Calu3 (cell line): Measurements from ENCODE around the gene MATR3. TPM values are rescaled to one million over a fixed set of nuclear protein-coding genes. Genes with fewer than 3 reads are reported as not detected.

ENCODE experiments used
- BruUV-seq: library from RNA; stranded (reverse); fragments of 400-500 nt; replicated peaks from 2 replicates; lab custom pipeline; 2021; lab: Mats Ljungman, UMichigan
- CTCF ChIA-PET: fragments of 300-600 bp; sonication (Branson Sonifier 250); formaldehyde crosslinking; loops from one replicate; lab custom pipeline; 2022; ENCODE audit warnings: antibody characterized with exemption; lab: Charles Lee
- DNase-seq: peaks from one replicate; pipeline ENCODE4 v3.0.0; 2022
- H3K27ac Mint-ChIP-seq: one replicate; pipeline ENCODE4 v1.8.0; 2022; ENCODE audit warnings: mixed read lengths; ENCODE audit not compliant: unreplicated experiment
- H3K27me3 Mint-ChIP-seq: one replicate; pipeline ENCODE4 v1.8.0; 2022; ENCODE audit warnings: mixed read lengths; ENCODE audit not compliant: unreplicated experiment
- H3K36me3 Mint-ChIP-seq: one replicate; pipeline ENCODE4 v1.8.0; 2022; ENCODE audit warnings: mild to moderate bottlenecking, moderate library complexity, mixed read lengths; ENCODE audit not compliant: insufficient read depth, unreplicated experiment
- H3K4me1 Mint-ChIP-seq: one replicate; pipeline ENCODE4 v1.8.0; 2022; ENCODE audit warnings: mild to moderate bottlenecking, low read depth, mixed read lengths; ENCODE audit not compliant: unreplicated experiment
- H3K4me3 Mint-ChIP-seq: one replicate; pipeline ENCODE4 v1.8.0; 2022; ENCODE audit warnings: mild to moderate bottlenecking, low read depth, moderate library complexity, mixed read lengths; ENCODE audit not compliant: unreplicated experiment
- H3K9me3 Mint-ChIP-seq: one replicate; pipeline ENCODE4 v1.8.0; 2022; ENCODE audit warnings: low read depth, mixed read lengths; ENCODE audit not compliant: unreplicated experiment
- intact Hi-C: fragments of 100-400 bp; cut with micrococcal nuclease; formaldehyde crosslinking; loops from one replicate; pipeline ENCODE4 v1.10.0; 2022; ENCODE audit not compliant: unreplicated experiment
- total RNA-seq: library from RNA; stranded (reverse); gene quantifications from 2 replicates; pipeline ENCODE4 v1.2.3, GENCODE V29; 2022
- TF ChIP-seq, protein P1 (sequence below): fragments of 200-600 bp; IDR thresholded peaks from one replicate; pipeline ENCODE4 v1.8.0; 2022; ENCODE audit warnings: antibody characterized with exemption; ENCODE audit not compliant: unreplicated experiment

The MATR3 gene
- total RNA-seq, 1 experiment from 2014 or later, result 230 TPM

- no TSS peak for BruUV-seq
- intact Hi-C loops, result no loop called here
- Mint-ChIP-seq H3K4me1 (peaks cover 36% of the 10 kb centered on the region), H3K4me3 (no peak overlapping the region), H3K36me3 (peaks cover 73% of the 10 kb centered on the region), H3K9me3 (no peaks in the 10 kb centered on the region), H3K27me3 (no peaks in the 10 kb centered on the region), H3K27ac (no peak overlapping the region)
- TF ChIP-seq, protein P1, sequence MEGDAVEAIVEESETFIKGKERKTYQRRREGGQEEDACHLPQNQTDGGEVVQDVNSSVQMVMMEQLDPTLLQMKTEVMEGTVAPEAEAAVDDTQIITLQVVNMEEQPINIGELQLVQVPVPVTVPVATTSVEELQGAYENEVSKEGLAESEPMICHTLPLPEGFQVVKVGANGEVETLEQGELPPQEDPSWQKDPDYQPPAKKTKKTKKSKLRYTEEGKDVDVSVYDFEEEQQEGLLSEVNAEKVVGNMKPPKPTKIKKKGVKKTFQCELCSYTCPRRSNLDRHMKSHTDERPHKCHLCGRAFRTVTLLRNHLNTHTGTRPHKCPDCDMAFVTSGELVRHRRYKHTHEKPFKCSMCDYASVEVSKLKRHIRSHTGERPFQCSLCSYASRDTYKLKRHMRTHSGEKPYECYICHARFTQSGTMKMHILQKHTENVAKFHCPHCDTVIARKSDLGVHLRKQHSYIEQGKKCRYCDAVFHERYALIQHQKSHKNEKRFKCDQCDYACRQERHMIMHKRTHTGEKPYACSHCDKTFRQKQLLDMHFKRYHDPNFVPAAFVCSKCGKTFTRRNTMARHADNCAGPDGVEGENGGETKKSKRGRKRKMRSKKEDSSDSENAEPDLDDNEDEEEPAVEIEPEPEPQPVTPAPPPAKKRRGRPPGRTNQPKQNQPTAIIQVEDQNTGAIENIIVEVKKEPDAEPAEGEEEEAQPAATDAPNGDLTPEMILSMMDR, result no peak
- CTCF ChIA-PET, result no interaction called here
- DNase-seq, result no peak
Measured at GRCh38 chr5:139282197-139282557, 11.4 kb upstream of the MATR3 start.

DNA sequence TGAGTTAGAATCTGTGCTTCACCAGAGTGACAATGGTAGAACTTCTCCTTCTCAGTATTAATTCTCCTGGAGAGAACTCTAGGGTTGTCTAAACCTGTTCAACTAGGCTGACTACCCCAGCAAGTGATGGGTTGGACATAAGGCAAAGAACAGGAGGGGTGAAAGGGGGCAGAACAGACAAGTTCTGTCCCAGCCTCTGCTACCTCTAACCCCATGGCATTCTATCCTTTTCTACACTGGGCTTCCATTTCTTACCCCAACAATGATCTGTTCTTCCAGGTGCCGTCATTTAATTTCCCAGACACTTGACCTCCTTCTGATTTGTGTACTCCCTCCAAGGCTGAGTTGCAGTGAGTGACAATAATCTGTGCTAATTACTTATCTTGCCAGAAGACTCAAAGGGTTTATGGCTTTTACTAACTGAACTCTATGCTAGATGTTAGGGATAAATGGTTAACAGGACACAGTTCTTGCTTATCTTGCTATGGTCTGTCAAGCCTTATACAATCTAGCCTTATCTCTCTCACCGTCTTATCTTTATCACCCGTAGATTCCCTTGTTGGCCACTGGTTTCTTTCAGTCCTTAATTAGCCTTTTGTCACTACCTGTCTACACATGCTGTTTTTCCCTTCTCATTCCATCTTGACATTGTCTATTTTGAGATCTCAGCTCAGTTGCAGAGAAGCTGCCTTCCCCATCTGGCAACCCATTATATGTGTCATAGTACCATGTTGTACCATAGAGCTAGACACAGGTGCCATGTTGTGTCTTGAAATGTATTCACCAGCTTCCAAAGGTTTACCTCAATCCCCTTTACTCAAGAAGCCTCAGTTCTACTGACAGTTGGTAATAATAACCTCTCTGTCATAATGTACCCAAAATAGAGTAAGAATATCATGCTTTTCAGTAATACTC, 10.0 kb upstream of the MATR3 start:
- Mint-ChIP-seq H3K4me3 (no peak overlapping the region), H3K36me3 (peaks cover 77% of the 10 kb centered on the region), H3K4me1 (peaks cover 31% of the 10 kb centered on the region), H3K9me3 (no peaks in the 10 kb centered on the region), H3K27ac (peak overlapping the region; percentile 10), H3K27me3 (no peaks in the 10 kb centered on the region)
- no TSS peak for BruUV-seq
- CTCF ChIA-PET, result no interaction called here
- DNase-seq, result no peak
- intact Hi-C loops, result no loop called here
- TF ChIP-seq, protein P1, result no peak

- CTCF ChIA-PET, result no interaction called here
- BruUV-seq, result no TSS peak
Measured at GRCh38 chr5:139284295-139284694, 9.2 kb upstream of the MATR3 start.

DNA sequence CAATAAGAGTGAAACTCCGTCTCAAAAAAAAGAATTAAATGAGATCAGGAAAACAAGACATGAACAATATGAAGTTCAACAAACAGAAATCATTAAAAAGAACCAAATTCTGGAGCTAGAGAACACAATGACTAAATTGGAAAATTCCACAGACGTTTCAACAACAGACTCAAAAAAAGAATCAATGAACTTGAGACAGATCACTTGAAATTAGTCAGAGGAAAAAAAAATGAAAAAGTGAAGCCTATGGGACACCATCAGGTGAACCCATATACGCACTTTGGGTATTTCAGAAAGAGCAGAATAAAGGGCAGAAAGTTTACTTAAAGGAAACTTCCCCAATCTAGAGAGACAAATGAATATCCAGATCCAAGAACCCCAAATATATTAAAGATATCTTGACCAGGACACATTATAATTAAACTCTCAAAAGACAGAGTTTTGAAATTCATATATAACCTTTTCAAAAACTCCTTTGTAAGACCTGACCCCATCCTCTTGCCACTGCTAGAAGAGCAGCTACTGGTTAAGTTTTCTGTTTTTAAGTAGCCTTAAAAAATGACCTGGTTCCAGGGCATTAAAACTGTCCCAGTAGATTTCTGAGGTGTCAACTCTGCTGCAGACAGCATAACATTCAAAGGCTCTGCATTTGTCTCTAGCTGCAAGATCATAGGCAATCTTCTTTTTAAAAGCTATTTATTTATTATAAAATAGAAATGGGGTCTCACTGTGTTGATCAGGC, 7.7 kb upstream of the MATR3 start:
- H3K4me3 Mint-ChIP-seq, result no peak overlapping the region
- peaks cover 54% of the 10 kb centered on the region for H3K36me3 Mint-ChIP-seq
- no peak overlapping the region for H3K27ac Mint-ChIP-seq
- no TSS peak for BruUV-seq
- DNase-seq, result no peak
- TF ChIP-seq, protein P1, result no peak
- H3K9me3 Mint-ChIP-seq, result no peaks in the 10 kb centered on the region
- H3K27me3 Mint-ChIP-seq, result no peaks in the 10 kb centered on the region
- CTCF ChIA-PET, result interaction anchor here (1.0 kb wide), 1 partner anchor 8 kb away, joined by 4 read pairs; no protein-coding TSS in a partner anchor
- H3K4me1 Mint-ChIP-seq, result peaks cover 20% of the 10 kb centered on the region
- intact Hi-C loops, result no loop called here

More at GRCh38 chr5:139284295-139284694, 9.2 kb upstream of the MATR3 start:
- peaks cover 69% of the 10 kb centered on the region for H3K36me3 Mint-ChIP-seq
- H3K4me1 Mint-ChIP-seq, result peaks cover 31% of the 10 kb centered on the region
- no peaks in the 10 kb centered on the region for H3K27me3 Mint-ChIP-seq
- H3K27ac Mint-ChIP-seq, result no peak overlapping the region
- TF ChIP-seq, protein P1, result no peak
- intact Hi-C loops, result no loop called here
- H3K9me3 Mint-ChIP-seq, result no peaks in the 10 kb centered on the region
- no peak for DNase-seq
- H3K4me3 Mint-ChIP-seq, result no peak overlapping the region
